HEK293 (cell line): ENCODE results near the gene PLP2.

ENCODE experiments used
- CTCF ChIA-PET: fragments of 350-600 bp; formaldehyde crosslinking; extraction: SDS; loops from one replicate; lab custom pipeline; 2021; ENCODE audit warnings: antibody characterized with exemption; lab: Yijun Ruan, JAX
- POLR2A ChIA-PET: fragments of 300-600 bp; formaldehyde crosslinking; extraction: SDS; loops from one replicate; lab custom pipeline; 2020; ENCODE audit warnings: antibody characterized with exemption, inconsistent platforms; lab: Yijun Ruan, JAX
- H3K27ac ChIP-seq: fragments of 200-500 bp; sonication (Bioruptor generic); 2 replicates; pipeline ENCODE4 v1.5.1; 2014; ENCODE audit warnings: low read depth, low read length, control low read depth, inconsistent platforms; ENCODE audit errors: extremely low read depth
- H3K36me3 ChIP-seq, 2 experiments: fragments of 200-500 bp in 1 of 2; sonication (Bioruptor generic) in 1 of 2; 1 replicate in 1 of 2; 2 replicates in 1 of 2; pipeline ENCODE4 v1.5.1; 2014 to 2017; ENCODE audit warnings: inconsistent platforms in 2 of 2, low read length in 2 of 2; ENCODE audit not compliant: control insufficient read depth in 2 of 2, insufficient read depth in 1 of 2
- H3K4me1 ChIP-seq: fragments of 200-500 bp; sonication (Bioruptor generic); 2 replicates; pipeline ENCODE4 v1.5.1; 2014; ENCODE audit warnings: mild to moderate bottlenecking, low read length, inconsistent platforms; ENCODE audit not compliant: control insufficient read depth, insufficient read depth
- H3K4me3 ChIP-seq: 2 replicates; pipeline ENCODE4 v1.5.1; 2011; ENCODE audit warnings: low read depth, mild to moderate bottlenecking, control low read depth, low read length, moderate library complexity
- H3K9me3 ChIP-seq: fragments of 200-500 bp; sonication (Bioruptor generic); 2 replicates; pipeline ENCODE4 v1.5.1; 2014; ENCODE audit warnings: low read depth, low read length, inconsistent platforms; ENCODE audit not compliant: control insufficient read depth, insufficient read depth
- GLIS1 ChIP-seq: fragments of 450-650 bp; formaldehyde crosslinking; IDR thresholded peaks from 2 replicates; pipeline ENCODE4 v1.5.1; 2016; ENCODE audit warnings: missing biosample characterization, missing genetic modification characterization
- MZF1 ChIP-seq: fragments of 450-650 bp; formaldehyde crosslinking; IDR thresholded peaks from 2 replicates; pipeline ENCODE4 v1.5.1; 2017; ENCODE audit warnings: missing biosample characterization, missing genetic modification characterization, borderline replicate concordance
- RBAK ChIP-seq: fragments of 450-650 bp; formaldehyde crosslinking; IDR thresholded peaks from 2 replicates; pipeline ENCODE4 v1.5.1; 2016; ENCODE audit warnings: missing biosample characterization, missing genetic modification characterization
- SALL2 ChIP-seq: fragments of 450-650 bp; formaldehyde crosslinking; IDR thresholded peaks from 2 replicates; pipeline ENCODE4 v1.5.0; 2017; ENCODE audit warnings: missing biosample characterization, mild to moderate bottlenecking, missing genetic modification characterization, borderline replicate concordance
- SP3 ChIP-seq: fragments of 450-650 bp; formaldehyde crosslinking; IDR thresholded peaks from 2 replicates; pipeline ENCODE4 v1.5.1; 2016; ENCODE audit warnings: missing biosample characterization, missing genetic modification characterization
- SP7 ChIP-seq: fragments of 450-650 bp; formaldehyde crosslinking; IDR thresholded peaks from 2 replicates; pipeline ENCODE4 v1.5.1; 2016; ENCODE audit warnings: missing biosample characterization, missing genetic modification characterization
- WT1 ChIP-seq: fragments of 450-650 bp; formaldehyde crosslinking; IDR thresholded peaks from 2 replicates; pipeline ENCODE4 v1.5.1; 2016; ENCODE audit warnings: missing biosample characterization, missing genetic modification characterization
- YY2 ChIP-seq: fragments of 450-650 bp; formaldehyde crosslinking; IDR thresholded peaks from 2 replicates; pipeline ENCODE4 v1.5.1; 2016; ENCODE audit warnings: missing biosample characterization, missing genetic modification characterization
- ZBTB20 ChIP-seq: fragments of 450-650 bp; formaldehyde crosslinking; IDR thresholded peaks from 2 replicates; pipeline ENCODE4 v1.5.1; 2016; ENCODE audit warnings: missing biosample characterization, missing genetic modification characterization
- ZBTB8A ChIP-seq: fragments of 450-650 bp; formaldehyde crosslinking; IDR thresholded peaks from 2 replicates; pipeline ENCODE4 v1.5.1; 2016; ENCODE audit warnings: missing biosample characterization, missing genetic modification characterization
- ZEB2 ChIP-seq: fragments of 450-650 bp; formaldehyde crosslinking; IDR thresholded peaks from 2 replicates; pipeline ENCODE4 v1.5.1; 2016; ENCODE audit warnings: missing biosample characterization, missing genetic modification characterization
- ZFHX2 ChIP-seq: fragments of 450-650 bp; formaldehyde crosslinking; conservative IDR thresholded peaks from 2 replicates; pipeline ENCODE4 v1.5.1; 2016; ENCODE audit warnings: missing biosample characterization, missing genetic modification characterization
- ZNF2 ChIP-seq: fragments of 450-650 bp; formaldehyde crosslinking; IDR thresholded peaks from 2 replicates; pipeline ENCODE4 v1.5.1; 2016; ENCODE audit warnings: missing biosample characterization, missing genetic modification characterization
- ZNF324 ChIP-seq: fragments of 450-650 bp; formaldehyde crosslinking; IDR thresholded peaks from 2 replicates; pipeline ENCODE4 v1.5.1; 2016; ENCODE audit warnings: missing biosample characterization, missing genetic modification characterization
- ZNF335 ChIP-seq: fragments of 450-650 bp; formaldehyde crosslinking; conservative IDR thresholded peaks from 2 replicates; pipeline ENCODE4 v1.5.1; 2016; ENCODE audit warnings: missing biosample characterization, missing genetic modification characterization
- ZNF433 ChIP-seq: fragments of 450-650 bp; formaldehyde crosslinking; IDR thresholded peaks from 2 replicates; pipeline ENCODE4 v1.5.1; 2016; ENCODE audit warnings: missing biosample characterization, missing genetic modification characterization, low read depth
- ZNF501 ChIP-seq: fragments of 450-650 bp; formaldehyde crosslinking; IDR thresholded peaks from 2 replicates; pipeline ENCODE4 v1.5.1; 2016; ENCODE audit warnings: missing biosample characterization, missing genetic modification characterization
- ZNF529 ChIP-seq: fragments of 450-650 bp; formaldehyde crosslinking; IDR thresholded peaks from 2 replicates; pipeline ENCODE4 v1.5.1; 2017; ENCODE audit warnings: missing genetic modification characterization, missing biosample characterization; ENCODE audit not compliant: insufficient replicate concordance
- ZNF548 ChIP-seq: fragments of 450-650 bp; formaldehyde crosslinking; IDR thresholded peaks from 2 replicates; pipeline ENCODE4 v1.5.1; 2016; ENCODE audit warnings: missing biosample characterization, missing genetic modification characterization
- ZNF76 ChIP-seq: fragments of 450-650 bp; formaldehyde crosslinking; IDR thresholded peaks from 2 replicates; pipeline ENCODE4; 2016; ENCODE audit warnings: low read depth, missing biosample characterization, missing genetic modification characterization, borderline replicate concordance
- ZXDB ChIP-seq: fragments of 450-650 bp; formaldehyde crosslinking; IDR thresholded peaks from 2 replicates; pipeline ENCODE4 v1.5.1; 2016; ENCODE audit warnings: missing biosample characterization, missing genetic modification characterization
- TF ChIP-seq, protein P1 (sequence below): fragments of 450-650 bp; formaldehyde crosslinking; IDR thresholded peaks from 2 replicates; pipeline ENCODE4 v1.5.1; 2016; ENCODE audit warnings: missing biosample characterization, missing genetic modification characterization
- TF ChIP-seq, protein P2 (sequence below): fragments of 450-650 bp; formaldehyde crosslinking; IDR thresholded peaks from 2 replicates; pipeline ENCODE4 v1.5.1; 2016; ENCODE audit warnings: missing biosample characterization, missing genetic modification characterization
- TF ChIP-seq, protein P3 (sequence below): fragments of 450-650 bp; IDR thresholded peaks from 2 replicates; pipeline ENCODE4 v1.5.1; 2018; ENCODE audit warnings: missing biosample characterization, missing genetic modification characterization
- TF ChIP-seq, protein P4 (sequence below): fragments of 450-650 bp; formaldehyde crosslinking; IDR thresholded peaks from 2 replicates; pipeline ENCODE4 v1.5.1; 2017; ENCODE audit warnings: missing biosample characterization, mild to moderate bottlenecking, missing genetic modification characterization, moderate library complexity
- TF ChIP-seq, protein P5 (sequence below): fragments of 450-650 bp; formaldehyde crosslinking; IDR thresholded peaks from 2 replicates; pipeline ENCODE4 v1.5.1; 2016; ENCODE audit warnings: missing biosample characterization, missing genetic modification characterization

Gene PLP2

DNA sequence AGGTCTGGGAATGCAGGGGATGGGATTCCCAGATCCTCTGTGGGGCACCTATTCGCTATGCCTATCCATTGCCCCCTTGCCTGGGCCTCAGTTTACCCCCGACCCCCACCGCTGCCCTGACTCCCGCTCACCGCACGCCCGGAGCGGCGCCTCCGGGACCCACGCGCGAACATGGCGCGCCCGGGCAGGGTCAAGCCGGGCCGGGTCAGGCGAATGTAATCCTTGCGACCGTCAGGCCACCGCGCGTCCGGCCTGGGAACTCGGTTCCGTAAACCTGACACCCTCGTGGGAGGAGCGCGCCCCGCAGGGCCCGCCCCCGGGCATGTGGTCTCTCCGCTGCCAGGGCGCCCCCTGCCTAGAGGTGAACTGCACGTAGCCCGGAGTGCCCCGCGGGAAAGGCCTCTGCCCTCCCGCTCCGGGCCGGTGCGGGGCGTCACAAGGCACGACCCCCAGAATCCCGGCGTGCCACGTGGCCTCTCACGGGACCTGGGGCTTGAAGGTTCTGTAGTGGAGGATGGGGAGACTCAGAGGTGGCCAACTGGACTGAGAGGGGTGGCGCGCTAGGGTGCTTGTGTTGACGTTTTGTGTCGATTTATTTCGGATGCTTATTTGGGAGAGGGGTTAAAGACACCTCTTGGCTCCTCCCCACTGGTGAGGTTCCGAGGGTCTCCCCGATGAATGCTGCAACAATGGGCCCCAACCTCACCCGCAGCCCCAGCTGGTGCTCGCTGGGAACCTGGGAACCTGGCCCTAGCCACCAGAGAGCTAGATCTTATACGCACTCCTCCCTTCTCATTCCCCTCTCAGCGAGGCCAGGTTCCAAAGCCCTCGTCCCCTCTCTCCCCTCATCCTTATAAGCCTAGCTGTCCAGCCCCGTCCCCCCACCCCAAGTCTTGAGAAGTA lies 14.7 kb downstream of the PLP2 start, which contains the start of gene PRICKLE3:
Gene PRICKLE3, minus strand, starts transcription at position 249 of the 903 bp plus-strand sequence. Its CDS starts 76 bp downstream, at position 173.
- peaks cover 10 to 16% of the 10 kb centered on the region in 2 experiments; a peak in 2 of 3 replicates for H3K36me3 ChIP-seq
- H3K4me3 ChIP-seq: peak within 1 kb of the TSS; percentile 54
- H3K9me3 ChIP-seq: no peaks in the 10 kb centered on the region
- peak within 1 kb of the TSS; percentile 10; the same call in 1 of the 2 replicates for H3K27ac ChIP-seq
- CTCF ChIA-PET: interaction anchor here (0.5 to 0.9 kb wide), 3 partner anchors 14 to 23 kb away, joined by 3 to 4 read pairs (median 4); no protein-coding TSS in a partner anchor
- H3K4me1 ChIP-seq: peaks cover 2% of the 10 kb centered on the region; the same call in 1 of the 2 replicates
- POLR2A ChIA-PET: no interaction called here
- TF ChIP-seq ZNF2: peak; percentile 63; the same call in 1 of the 2 replicates
- peak; percentile 79 for TF ChIP-seq GLIS1
- TF ChIP-seq, protein P1, sequence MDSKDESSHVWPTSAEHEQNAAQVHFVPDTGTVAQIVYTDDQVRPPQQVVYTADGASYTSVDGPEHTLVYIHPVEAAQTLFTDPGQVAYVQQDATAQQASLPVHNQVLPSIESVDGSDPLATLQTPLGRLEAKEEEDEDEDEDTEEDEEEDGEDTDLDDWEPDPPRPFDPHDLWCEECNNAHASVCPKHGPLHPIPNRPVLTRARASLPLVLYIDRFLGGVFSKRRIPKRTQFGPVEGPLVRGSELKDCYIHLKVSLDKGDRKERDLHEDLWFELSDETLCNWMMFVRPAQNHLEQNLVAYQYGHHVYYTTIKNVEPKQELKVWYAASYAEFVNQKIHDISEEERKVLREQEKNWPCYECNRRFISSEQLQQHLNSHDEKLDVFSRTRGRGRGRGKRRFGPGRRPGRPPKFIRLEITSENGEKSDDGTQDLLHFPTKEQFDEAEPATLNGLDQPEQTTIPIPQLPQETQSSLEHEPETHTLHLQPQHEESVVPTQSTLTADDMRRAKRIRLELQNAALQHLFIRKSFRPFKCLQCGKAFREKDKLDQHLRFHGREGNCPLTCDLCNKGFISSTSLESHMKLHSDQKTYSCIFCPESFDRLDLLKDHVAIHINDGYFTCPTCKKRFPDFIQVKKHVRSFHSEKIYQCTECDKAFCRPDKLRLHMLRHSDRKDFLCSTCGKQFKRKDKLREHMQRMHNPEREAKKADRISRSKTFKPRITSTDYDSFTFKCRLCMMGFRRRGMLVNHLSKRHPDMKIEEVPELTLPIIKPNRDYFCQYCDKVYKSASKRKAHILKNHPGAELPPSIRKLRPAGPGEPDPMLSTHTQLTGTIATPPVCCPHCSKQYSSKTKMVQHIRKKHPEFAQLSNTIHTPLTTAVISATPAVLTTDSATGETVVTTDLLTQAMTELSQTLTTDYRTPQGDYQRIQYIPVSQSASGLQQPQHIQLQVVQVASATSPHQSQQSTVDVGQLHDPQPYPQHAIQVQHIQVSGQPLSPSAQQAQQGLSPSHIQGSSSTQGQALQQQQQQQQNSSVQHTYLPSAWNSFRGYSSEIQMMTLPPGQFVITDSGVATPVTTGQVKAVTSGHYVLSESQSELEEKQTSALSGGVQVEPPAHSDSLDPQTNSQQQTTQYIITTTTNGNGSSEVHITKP (tag by site-specific recombination): 0 out of 2 replicates have a peak, but pooled peaks have one; percentile 59
- TF ChIP-seq ZEB2 (tag by site-specific recombination): peak; percentile 83
- TF ChIP-seq MZF1 (tag by site-specific recombination): no peak
- TF ChIP-seq YY2 (tag by site-specific recombination): no peak
- peak; percentile 55; the same call in 1 of the 2 replicates for TF ChIP-seq SP7 (tag by site-specific recombination)
- TF ChIP-seq, protein P2, sequence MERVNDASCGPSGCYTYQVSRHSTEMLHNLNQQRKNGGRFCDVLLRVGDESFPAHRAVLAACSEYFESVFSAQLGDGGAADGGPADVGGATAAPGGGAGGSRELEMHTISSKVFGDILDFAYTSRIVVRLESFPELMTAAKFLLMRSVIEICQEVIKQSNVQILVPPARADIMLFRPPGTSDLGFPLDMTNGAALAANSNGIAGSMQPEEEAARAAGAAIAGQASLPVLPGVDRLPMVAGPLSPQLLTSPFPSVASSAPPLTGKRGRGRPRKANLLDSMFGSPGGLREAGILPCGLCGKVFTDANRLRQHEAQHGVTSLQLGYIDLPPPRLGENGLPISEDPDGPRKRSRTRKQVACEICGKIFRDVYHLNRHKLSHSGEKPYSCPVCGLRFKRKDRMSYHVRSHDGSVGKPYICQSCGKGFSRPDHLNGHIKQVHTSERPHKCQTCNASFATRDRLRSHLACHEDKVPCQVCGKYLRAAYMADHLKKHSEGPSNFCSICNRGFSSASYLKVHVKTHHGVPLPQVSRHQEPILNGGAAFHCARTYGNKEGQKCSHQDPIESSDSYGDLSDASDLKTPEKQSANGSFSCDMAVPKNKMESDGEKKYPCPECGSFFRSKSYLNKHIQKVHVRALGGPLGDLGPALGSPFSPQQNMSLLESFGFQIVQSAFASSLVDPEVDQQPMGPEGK (tag by site-specific recombination): peak; percentile 89
- TF ChIP-seq ZNF76: peak; percentile 68; the same call in 1 of the 2 replicates
- TF ChIP-seq ZBTB20: peak; percentile 69; the same call in 1 of the 2 replicates
- TF ChIP-seq, protein P3, sequence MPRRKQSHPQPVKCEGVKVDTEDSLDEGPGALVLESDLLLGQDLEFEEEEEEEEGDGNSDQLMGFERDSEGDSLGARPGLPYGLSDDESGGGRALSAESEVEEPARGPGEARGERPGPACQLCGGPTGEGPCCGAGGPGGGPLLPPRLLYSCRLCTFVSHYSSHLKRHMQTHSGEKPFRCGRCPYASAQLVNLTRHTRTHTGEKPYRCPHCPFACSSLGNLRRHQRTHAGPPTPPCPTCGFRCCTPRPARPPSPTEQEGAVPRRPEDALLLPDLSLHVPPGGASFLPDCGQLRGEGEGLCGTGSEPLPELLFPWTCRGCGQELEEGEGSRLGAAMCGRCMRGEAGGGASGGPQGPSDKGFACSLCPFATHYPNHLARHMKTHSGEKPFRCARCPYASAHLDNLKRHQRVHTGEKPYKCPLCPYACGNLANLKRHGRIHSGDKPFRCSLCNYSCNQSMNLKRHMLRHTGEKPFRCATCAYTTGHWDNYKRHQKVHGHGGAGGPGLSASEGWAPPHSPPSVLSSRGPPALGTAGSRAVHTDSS (tag by site-specific recombination): no peak
- peak; percentile 72 for TF ChIP-seq SP3 (tag by site-specific recombination)
- TF ChIP-seq, protein P4, sequence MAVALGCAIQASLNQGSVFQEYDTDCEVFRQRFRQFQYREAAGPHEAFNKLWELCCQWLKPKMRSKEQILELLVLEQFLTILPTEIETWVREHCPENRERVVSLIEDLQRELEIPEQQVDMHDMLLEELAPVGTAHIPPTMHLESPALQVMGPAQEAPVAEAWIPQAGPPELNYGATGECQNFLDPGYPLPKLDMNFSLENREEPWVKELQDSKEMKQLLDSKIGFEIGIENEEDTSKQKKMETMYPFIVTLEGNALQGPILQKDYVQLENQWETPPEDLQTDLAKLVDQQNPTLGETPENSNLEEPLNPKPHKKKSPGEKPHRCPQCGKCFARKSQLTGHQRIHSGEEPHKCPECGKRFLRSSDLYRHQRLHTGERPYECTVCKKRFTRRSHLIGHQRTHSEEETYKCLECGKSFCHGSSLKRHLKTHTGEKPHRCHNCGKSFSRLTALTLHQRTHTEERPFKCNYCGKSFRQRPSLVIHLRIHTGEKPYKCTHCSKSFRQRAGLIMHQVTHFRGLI: peak; percentile 18; the same call in 1 of the 2 replicates
- peak; percentile 89 for TF ChIP-seq ZFHX2
- TF ChIP-seq ZNF324: 0 out of 2 replicates have a peak, but pooled peaks have one; percentile 24
- peak; percentile 58 for TF ChIP-seq ZNF335 (tag by site-specific recombination)
- TF ChIP-seq SALL2 (tag by site-specific recombination): no peak
- TF ChIP-seq ZBTB8A: peak; percentile 91
- TF ChIP-seq ZNF529 (tag by site-specific recombination): no peak
- TF ChIP-seq ZXDB (tag by site-specific recombination): 0 out of 2 replicates have a peak, but pooled peaks have one; percentile 44
- TF ChIP-seq WT1 (tag by site-specific recombination): 0 out of 2 replicates have a peak, but pooled peaks have one; percentile 13
- TF ChIP-seq, protein P5, sequence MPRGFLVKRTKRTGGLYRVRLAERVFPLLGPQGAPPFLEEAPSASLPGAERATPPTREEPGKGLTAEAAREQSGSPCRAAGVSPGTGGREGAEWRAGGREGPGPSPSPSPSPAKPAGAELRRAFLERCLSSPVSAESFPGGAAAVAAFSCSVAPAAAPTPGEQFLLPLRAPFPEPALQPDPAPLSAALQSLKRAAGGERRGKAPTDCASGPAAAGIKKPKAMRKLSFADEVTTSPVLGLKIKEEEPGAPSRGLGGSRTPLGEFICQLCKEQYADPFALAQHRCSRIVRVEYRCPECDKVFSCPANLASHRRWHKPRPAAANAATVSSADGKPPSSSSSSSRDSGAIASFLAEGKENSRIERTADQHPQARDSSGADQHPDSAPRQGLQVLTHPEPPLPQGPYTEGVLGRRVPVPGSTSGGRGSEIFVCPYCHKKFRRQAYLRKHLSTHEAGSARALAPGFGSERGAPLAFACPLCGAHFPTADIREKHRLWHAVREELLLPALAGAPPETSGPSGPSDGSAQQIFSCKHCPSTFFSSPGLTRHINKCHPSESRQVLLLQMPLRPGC (tag by site-specific recombination): no peak
- 0 out of 2 replicates have a peak, but pooled peaks have one; percentile 64 for TF ChIP-seq ZNF501 (tag by site-specific recombination)
- TF ChIP-seq ZNF433 (tag by site-specific recombination): no peak
- no peak for TF ChIP-seq ZNF548
- TF ChIP-seq RBAK (tag by site-specific recombination): no peak
